NCI-H345 treated with DMSO at 0.1 percent for 48 hours (cell line): ENCODE data around the gene PCDHGA8.
"Not testable (repeated sequence)": the region's sequence is repeated elsewhere in the genome, so short reads cannot be mapped to it uniquely, and the experiment has no call there.

ENCODE experiments used
- DNase-seq: peaks from one replicate; lab custom pipeline; 2025; ENCODE audit not compliant: unreplicated experiment; lab: John Stamatoyannopoulos, UW

The PCDHGA8 gene

GRCh38 chr5:141399555-141400258, 7.3 kb downstream of the PCDHGA8 start:
- no peak for DNase-seq

GRCh38 chr5:141402553-141403243, 10.3 kb downstream of the PCDHGA8 start, which contains the start of gene PCDHGA9:
Gene PCDHGA9 (plus strand): TSS chr5:141402778. CDS start chr5:141402953, 175 bp downstream.
- DNase-seq, result no peak

GRCh38 chr5:141403387-141403786, 11.0 kb downstream of the PCDHGA8 start:
- DNase-seq, result no peak

- not testable (repeated sequence) for DNase-seq
Measured at GRCh38 chr5:141407790-141408505, 15.5 kb downstream of the PCDHGA8 start, which contains the start of gene PCDHGB6. Gene PCDHGB6 (plus strand): TSS chr5:141408021. CDS start chr5:141408203, 182 bp downstream.

GRCh38 chr5:141409598-141410306, 17.3 kb downstream of the PCDHGA8 start:
- DNase-seq, result no peak

- no peak for DNase-seq
Measured at GRCh38 chr5:141411575-141411974, 19.1 kb downstream of the PCDHGA8 start.

- no peak for DNase-seq
Measured at GRCh38 chr5:141412854-141413539, 20.6 kb downstream of the PCDHGA8 start, which contains the start of gene PCDHGA10. Gene PCDHGA10 (plus strand): TSS chr5:141412987. CDS start chr5:141413176, 189 bp downstream.

- DNase-seq, result no peak
Measured at GRCh38 chr5:141413540-141414069, 21.2 kb downstream of the PCDHGA8 start.

GRCh38 chr5:141414548-141415274, 22.3 kb downstream of the PCDHGA8 start:
- not testable (repeated sequence) for DNase-seq

- DNase-seq, result not testable (repeated sequence)
Measured at GRCh38 chr5:141415275-141415618, 22.8 kb downstream of the PCDHGA8 start.

GRCh38 chr5:141417494-141418172, 25.2 kb downstream of the PCDHGA8 start, which contains the start of gene PCDHGB7:
Gene PCDHGB7 (plus strand): TSS chr5:141417677. CDS start chr5:141417860, 183 bp downstream.
- DNase-seq, result not testable (repeated sequence)

GRCh38 chr5:141419074-141419880, 26.8 kb downstream of the PCDHGA8 start:
- no peak for DNase-seq

- no peak for DNase-seq
Measured at GRCh38 chr5:141420855-141421488, 28.5 kb downstream of the PCDHGA8 start, which contains the start of gene PCDHGA11. Gene PCDHGA11 (plus strand): TSS chr5:141421051. CDS start chr5:141421228, 177 bp downstream.

- no peak for DNase-seq
Measured at GRCh38 chr5:141421489-141421855, 29.0 kb downstream of the PCDHGA8 start.

GRCh38 chr5:141422742-141423291, 30.4 kb downstream of the PCDHGA8 start:
- DNase-seq, result no peak

GRCh38 chr5:141427783-141428426, 35.5 kb downstream of the PCDHGA8 start:
- DNase-seq, result no peak
